HFF-Myc (cell line): ENCODE results near the gene PRR16.

Source experiments
- DNase-seq: peaks from one replicate; pipeline ENCODE4 v3.0.0-alpha.2; 2011; ENCODE audit warnings: low read depth; ENCODE audit errors: extremely low read depth
- H3K4me3 ChIP-seq: replicated peaks from 2 replicates; pipeline ENCODE4 v1.5.1; 2011; ENCODE audit warnings: low read depth, mild to moderate bottlenecking, control low read depth, low read length
- TF ChIP-seq, protein P1 (sequence below): IDR thresholded peaks from 2 replicates; pipeline ENCODE4 v1.5.1; 2012; ENCODE audit warnings: mild to moderate bottlenecking, low read depth, low read length, control low read depth; ENCODE audit errors: missing control alignments

PRR16 gene

DNA sequence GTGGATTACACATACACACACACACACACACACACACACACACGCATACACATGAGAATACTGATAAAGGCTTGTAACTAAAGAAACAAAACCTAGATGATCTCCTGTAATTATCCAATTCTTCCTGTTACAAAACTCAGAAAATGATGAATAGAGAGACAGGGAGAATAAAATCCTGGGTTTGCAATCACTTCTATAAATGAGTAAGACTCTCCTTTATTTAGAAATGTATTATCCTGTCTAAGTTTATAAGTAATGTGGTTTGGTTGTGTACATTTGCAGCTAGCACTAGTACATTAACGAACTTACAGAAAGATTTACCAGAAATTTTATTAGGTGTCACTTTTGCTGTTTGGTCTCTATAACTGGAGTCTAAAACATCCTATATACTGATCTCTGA, 2.8 kb upstream of the PRR16 start:
- H3K4me3 ChIP-seq = no peak overlapping the region
- TF ChIP-seq, protein P1, sequence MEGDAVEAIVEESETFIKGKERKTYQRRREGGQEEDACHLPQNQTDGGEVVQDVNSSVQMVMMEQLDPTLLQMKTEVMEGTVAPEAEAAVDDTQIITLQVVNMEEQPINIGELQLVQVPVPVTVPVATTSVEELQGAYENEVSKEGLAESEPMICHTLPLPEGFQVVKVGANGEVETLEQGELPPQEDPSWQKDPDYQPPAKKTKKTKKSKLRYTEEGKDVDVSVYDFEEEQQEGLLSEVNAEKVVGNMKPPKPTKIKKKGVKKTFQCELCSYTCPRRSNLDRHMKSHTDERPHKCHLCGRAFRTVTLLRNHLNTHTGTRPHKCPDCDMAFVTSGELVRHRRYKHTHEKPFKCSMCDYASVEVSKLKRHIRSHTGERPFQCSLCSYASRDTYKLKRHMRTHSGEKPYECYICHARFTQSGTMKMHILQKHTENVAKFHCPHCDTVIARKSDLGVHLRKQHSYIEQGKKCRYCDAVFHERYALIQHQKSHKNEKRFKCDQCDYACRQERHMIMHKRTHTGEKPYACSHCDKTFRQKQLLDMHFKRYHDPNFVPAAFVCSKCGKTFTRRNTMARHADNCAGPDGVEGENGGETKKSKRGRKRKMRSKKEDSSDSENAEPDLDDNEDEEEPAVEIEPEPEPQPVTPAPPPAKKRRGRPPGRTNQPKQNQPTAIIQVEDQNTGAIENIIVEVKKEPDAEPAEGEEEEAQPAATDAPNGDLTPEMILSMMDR = no peak
- no peak for DNase-seq

DNA sequence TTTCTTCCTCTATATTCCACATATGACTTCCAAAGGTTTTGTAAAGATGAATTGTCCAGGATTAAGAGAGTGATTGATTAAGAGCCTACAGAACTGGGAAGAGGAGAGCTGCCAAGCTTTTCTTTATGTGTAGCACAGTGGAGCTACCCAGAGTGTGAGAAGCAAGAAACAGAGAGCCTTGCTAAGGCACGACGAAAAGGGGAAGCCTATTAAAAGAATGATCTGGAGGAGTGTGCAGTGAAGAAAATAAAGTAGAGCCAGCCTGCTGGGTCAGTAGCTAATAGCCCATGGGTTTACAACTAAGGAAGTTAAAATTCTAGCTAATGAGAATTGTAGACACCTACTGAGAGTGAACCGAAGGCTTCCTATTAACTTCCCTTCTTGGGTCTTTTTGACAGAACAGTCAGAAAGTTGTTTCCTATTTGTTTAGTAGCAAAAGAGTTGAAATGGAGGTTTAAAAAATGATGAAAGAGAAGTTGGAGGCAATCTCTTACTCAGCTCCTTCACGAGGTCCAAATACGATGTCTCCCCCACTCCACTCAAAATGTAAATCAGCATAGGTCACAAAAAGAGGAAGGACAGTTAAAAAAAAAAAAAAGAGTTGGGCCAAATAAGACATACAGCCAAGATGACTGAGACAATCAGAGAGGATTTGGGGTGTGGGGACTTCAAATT, 957 bp upstream of the PRR16 start:
- no peak overlapping the region for H3K4me3 ChIP-seq
- no peak for DNase-seq
- TF ChIP-seq, protein P1 = no peak

DNA sequence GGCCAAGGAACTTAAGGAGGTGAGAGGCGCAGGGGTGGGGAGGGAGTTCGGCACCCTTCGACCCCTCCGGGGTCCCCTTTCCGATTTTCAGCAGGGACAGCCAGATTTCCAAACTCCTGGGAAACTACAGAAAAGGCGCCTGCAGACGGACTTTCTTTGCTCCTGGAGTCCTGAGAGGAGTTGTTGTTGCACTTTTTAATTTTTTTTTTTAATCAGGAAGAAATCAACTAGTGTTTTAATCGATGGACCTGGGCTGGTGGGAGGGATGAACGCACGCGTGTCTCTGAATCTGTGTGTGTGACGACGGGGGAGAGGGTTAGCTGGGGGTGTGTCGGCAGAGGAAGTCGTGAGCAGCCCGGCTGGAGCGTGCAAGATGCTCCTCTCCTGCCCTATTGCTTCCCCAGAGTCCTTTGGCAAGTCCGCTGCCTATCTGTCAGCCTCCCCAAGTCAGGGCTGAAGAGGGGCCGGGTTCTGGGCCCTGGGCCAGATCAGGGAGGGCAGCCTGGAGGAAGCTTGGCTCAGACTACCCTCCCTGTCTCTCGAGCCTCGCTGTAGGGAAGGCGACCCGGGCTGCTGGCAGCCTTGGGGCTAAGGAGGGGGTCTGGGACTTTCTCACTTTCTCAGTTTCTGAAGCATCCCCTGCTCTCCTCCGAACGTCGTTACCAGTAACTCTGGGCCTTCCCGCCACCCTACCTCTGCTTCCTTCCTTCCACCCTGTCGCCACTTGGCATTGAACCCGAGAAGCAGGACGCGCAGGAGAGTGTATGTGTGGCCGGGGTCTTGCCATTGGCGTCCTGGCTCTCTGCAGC, 731 bp downstream of the PRR16 start:
- peak overlapping the region; percentile 81 for H3K4me3 ChIP-seq
- DNase-seq = no peak
- TF ChIP-seq, protein P1 = no peak

GRCh38 chr5:120465436-120465961, 1.4 kb downstream of the PRR16 start:
- TF ChIP-seq, protein P1 = no peak
- H3K4me3 ChIP-seq = peak overlapping the region; percentile 81
- DNase-seq = no peak

- no peak for DNase-seq
- TF ChIP-seq, protein P1 = no peak
- H3K4me3 ChIP-seq = peak overlapping the region; percentile 81
These were observed 2.4 kb downstream of the PRR16 start for GRCh38 chr5:120466341-120467006.

DNA sequence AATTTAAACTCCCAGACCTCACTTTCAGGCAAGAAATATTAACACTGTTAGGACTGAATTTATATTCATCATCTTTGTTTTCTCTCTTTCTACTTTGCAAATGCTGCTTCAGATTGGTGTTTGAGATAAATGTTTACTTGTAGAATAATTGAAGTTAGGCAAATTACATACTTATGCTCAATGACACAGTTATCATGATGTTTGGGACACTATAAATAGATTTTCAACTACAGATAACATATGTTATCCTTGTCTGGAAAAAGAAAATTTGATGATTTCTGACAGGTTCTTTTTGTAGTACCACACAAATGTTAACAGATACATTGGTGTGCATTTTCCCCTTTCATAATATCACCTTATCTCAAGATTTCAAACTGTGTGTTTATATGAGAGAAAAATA, 7.9 kb downstream of the PRR16 start:
- TF ChIP-seq, protein P1 = no peak
- no peak overlapping the region for H3K4me3 ChIP-seq
- no peak for DNase-seq
